ENCODE data around the gene MAPK8.
"Not testable (repeated sequence)": the region's sequence is repeated elsewhere in the genome, so short reads cannot be mapped to it uniquely, and the experiment has no call there.

MAPK8 gene

GRCh38 chr10:48418189-48418788 is 111.8 kb downstream of the MAPK8 start:
- no peak for DNase-seq (ENCODE audit: low read depth)

- no peak for DNase-seq (ENCODE audit: low read depth)
Measured at GRCh38 chr10:48419714-48420113, 113.2 kb downstream of the MAPK8 start.

DNA sequence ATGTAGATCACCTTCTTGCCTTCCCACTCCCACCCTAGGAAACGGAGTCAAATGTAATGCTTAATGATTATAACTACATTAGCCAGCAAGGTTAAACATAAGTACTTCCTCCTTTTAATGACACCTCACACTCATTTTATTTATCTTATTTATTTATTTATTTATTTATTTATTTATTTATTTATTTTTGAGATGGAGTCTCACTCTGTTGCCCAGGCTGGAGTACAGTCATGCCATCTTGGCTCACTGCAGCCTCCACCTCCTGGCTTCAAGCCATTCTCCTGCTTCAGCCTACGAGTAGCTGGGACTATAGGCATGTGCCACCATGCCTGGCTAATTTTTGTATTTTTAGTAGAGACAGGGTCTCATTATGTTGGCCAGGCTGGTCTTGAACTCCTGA is 115.4 kb downstream of the MAPK8 start:
- not testable (repeated sequence) for DNase-seq (ENCODE audit: low read depth)

- no peak for DNase-seq (ENCODE audit: low read depth)
Measured at GRCh38 chr10:48423884-48424283, 117.4 kb downstream of the MAPK8 start.

- no peak for DNase-seq (ENCODE audit: low read depth)
Measured at GRCh38 chr10:48428896-48429295, 122.4 kb downstream of the MAPK8 start.

GRCh38 chr10:48429309-48429708 is 122.8 kb downstream of the MAPK8 start:
- no peak for DNase-seq (ENCODE audit: low read depth)

DNA sequence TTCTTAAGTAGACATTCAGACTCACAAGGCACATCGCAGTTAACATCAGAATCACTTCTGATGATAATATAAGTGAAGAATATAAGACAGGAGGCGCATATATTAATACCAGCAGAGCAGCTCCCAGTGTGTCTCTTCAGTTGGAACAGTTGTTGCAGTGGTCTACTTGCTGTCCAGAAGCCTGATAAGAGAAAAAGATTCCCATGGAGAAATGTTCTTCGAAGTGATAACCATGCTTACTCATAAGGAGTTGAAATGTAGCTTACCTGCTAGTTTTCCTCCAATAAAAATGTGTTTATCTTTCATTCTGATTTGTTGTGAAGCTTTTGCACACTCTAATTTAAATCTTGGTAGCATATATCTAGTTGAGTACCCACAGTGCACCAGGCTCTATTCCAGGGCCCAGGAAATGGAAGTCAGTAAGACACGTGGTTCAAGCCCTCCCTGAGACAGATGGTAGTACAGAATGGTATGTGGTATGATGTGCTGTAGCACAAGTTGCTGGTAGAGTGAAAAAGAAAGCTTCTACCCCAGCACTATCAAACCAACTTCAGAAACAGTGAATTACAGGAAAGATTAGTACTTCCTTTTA is 124.0 kb downstream of the MAPK8 start:
- DNase-seq (ENCODE audit: low read depth), result no peak

DNA sequence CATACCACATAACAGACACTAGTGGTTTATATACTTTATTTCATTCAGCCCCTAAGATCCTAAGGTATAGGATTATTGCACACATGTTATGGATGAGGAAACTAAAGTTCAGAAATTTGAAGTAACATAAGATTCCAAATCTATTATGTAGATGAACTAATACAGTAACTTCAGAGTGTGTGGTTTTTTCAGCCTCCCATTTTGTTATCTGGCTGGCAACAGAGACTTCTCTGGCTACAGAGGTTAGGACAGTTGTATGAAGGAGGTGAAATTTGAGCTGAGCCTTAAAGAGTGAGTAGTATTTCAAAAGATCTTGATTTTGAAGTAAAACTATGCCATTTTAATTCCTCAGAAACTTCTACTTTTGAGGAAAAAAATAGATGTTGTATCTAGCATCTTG is 125.4 kb downstream of the MAPK8 start:
- no peak for DNase-seq (ENCODE audit: low read depth)

GRCh38 chr10:48437546-48437945 is 131.1 kb downstream of the MAPK8 start:
- DNase-seq (ENCODE audit: low read depth), result no peak

GRCh38 chr10:48439031-48439430 is 132.6 kb downstream of the MAPK8 start:
- no peak for DNase-seq (ENCODE audit: low read depth)

DNA sequence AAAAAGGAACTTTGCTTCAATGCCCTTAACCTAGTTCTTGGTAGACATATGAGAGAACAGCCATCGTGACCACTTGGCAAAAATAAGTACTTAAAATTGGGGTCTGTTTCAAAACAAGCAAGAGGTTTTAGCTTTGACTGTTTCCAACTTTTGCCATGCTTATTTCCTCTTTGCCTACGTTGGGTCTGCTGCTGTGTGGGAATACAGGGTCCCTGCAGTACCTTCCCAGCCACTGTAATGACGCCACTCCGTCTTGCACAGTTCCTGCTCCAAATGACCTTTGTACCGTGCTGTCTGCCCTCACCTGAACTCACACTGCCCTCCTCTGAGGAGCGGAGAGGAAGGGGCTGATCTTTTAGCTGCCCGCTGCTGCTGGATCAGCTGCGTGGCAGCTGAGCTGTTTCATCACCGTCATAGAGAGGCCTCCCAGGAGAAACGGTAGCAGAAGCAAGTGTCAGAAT is 133.1 kb downstream of the MAPK8 start:
- DNase-seq (ENCODE audit: low read depth), result no peak

GRCh38 chr10:48440771-48441170 is 134.3 kb downstream of the MAPK8 start:
- DNase-seq (ENCODE audit: low read depth), result no peak

GRCh38 chr10:48442090-48442808 is 135.8 kb downstream of the MAPK8 start:
- no peak for DNase-seq (ENCODE audit: low read depth)

GRCh38 chr10:48442809-48443177 is 136.3 kb downstream of the MAPK8 start:
- DNase-seq (ENCODE audit: low read depth), result no peak

DNA sequence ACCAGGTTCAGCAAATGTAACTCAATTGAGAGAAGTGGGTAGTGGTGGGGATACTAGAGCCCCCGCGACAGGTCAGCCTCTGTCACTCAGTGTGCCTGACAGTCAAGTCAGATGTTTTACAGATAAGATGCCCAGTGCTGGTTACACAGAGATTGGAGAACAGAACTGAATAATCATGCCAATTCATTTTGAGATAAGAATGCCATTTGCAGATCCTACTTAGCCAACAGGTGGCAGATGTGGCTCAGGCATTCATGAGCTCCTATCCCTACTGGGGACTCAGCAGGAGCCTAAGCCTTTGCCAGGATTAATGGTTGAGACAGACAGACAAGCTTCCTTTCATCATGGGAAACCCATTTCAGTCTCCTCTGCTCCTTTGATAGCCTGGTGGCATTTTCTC is 137.8 kb downstream of the MAPK8 start:
- no peak for DNase-seq (ENCODE audit: low read depth)

- no peak for DNase-seq (ENCODE audit: low read depth)
Measured at GRCh38 chr10:48444861-48445841, 138.7 kb downstream of the MAPK8 start.

GRCh38 chr10:48445932-48446331 is 139.5 kb downstream of the MAPK8 start:
- DNase-seq (ENCODE audit: low read depth), result no peak

GRCh38 chr10:48446785-48447184 is 140.3 kb downstream of the MAPK8 start:
- DNase-seq (ENCODE audit: low read depth), result no peak

DNA sequence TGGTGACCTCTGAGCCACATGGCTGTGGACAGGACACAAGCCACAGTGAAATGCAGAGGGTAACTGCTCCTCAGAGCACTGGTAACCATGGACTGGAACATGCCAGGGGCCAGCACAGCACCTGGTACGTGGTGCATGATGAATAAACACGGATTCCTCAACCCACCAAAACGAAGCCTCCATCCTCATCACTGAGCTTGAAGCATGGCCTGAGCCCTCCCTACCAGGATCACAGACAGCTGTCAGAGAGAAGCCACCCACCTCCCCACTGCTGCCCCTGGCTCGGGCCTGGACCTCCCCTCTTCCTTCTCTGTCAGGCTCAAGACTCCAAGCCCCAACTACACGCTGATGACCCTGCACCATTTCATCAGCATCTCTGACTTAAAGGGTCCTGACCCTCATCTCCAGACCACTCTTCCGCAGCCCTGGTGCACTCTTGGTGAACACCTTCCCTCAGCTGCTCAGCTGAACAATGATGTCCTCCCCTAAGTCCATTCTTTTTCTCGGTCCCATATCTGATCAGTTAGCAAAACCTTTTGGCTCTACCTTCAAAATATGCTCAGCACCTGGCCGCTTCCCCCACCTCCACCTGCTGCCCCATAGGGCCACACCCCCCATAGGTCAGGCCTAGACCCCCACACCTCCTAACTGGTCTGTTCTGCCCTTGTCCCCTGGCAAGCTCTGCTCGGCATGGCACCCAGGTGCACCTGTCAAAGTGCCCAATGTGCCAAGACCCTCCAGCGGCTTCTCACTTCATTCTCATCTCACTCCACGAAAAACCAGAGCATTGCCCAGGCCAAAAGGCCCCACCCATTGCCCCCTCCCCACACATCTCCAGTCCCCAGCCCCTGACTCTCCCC is 141.1 kb downstream of the MAPK8 start:
- DNase-seq (ENCODE audit: low read depth), result no peak

DNA sequence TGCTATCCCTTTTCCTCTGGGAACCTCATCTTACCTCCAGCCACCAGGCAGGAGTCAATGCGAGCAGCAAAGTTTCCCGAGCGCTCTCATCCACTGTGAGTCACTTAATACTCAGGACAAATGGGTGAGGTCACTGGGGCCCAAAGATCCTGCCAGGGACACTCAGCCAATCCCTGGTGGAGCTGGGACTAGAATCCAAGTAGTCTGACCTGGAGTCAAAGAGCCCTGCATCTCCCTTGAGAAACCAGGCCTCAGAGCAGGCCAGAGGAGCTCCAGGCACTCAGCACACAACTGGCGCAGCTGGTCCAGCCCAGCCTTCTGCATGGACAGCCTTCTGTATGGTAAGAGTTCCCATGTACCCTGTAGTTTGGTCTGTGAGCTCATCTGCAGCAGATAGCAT is 142.3 kb downstream of the MAPK8 start:
- DNase-seq (ENCODE audit: low read depth), result no peak

DNA sequence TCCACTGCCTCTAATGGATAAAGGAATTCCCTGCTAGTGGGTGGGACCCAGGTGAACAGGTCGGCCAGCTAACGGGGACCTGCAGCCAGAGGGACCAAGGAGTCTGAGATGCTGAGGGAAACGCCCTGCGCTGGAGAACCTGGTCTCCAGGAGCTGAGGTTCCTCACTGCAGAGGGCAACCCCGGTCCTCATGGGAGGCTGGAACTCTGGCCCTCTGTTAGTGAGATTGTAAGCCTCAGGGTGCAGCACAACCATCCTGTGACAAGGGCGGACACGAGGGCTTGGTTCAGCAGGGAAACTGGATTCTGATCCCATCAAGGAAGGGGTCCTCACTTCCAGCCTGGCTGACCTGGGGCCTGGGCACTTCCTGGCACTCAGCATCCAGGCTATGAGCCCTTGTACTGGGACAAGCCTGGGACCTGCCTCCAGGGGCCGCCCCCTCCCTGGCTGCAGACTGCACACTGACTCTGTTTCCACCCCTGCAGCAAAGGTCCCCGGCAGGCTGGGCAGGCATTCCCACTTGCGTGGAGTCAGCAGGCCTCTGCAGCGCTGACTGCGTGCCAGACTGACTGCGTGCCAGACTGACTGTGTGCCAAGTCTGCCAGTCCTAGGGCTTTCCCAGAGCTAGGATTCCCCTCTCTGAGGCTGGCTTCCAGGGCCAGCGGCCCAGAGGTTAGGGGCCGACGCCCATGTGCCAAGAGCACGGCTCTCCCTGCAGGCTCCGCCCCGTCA is 143.2 kb downstream of the MAPK8 start:
- no peak for DNase-seq (ENCODE audit: low read depth)
